Vein endothelial cell (primary cell): ENCODE measurements around the gene SHANK2. TPM values are rescaled to one million over a fixed set of nuclear protein-coding genes. Genes with fewer than 3 reads are reported as not detected.

Source experiments
- total RNA-seq: library from RNA; depleted of rRNA; stranded (reverse); fragments of >200 nt; gene quantifications from 2 replicates; pipeline ENCODE4 v1.2.3, GENCODE V29; 2012

The SHANK2 gene
- 0.19 TPM in 1 of 2 replicates, not detected in the other for total RNA-seq

DNA sequence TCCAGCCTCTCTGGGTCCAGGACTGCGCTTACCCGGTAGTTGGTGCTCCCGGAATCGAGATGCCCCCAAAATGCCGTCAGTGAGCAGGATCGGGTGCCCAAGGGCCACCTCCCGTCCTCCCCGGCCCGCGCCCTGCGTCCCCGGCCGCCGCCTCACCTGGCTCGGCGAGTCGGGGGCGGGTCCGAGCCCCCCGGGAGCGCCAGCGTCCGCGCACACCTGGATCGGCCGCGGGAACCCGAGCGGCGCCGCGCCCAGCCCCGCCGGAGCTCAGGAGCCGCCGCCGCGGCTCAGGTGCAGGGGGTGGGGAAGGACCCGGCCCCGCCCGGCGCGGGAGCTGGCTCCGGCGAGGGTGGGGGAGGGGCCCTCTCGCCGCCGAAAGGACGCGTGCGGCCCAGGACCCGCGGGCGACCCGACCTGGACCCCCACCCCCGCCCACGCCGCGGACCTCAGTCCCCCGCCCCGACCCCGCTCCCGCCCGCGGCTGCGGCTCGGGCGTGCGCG lies at the start of gene SHANK2:
TSS of gene SHANK2 (minus strand) at position 309 of the 501 bp plus-strand sequence. CDS start 105,251 bp downstream, outside the sequence.

Other genes starting within 250 kb of the SHANK2 start
- 36.9 and 51.1 TPM in 2 replicates for gene DHCR7, start 195.8 kb upstream of the SHANK2 start, total RNA-seq
- 130 and 132 TPM in 2 replicates for gene NADSYN1, start 200.6 kb upstream of the SHANK2 start, total RNA-seq